K562 (cell line): ENCODE results near the gene TTLL11. TPM values are rescaled to one million over a fixed set of nuclear protein-coding genes. Genes with fewer than 3 reads are reported as not detected.

ENCODE experiments used
- ATAC-seq: fragments of 200-7000 bp; cut with Tn5 transposase; 3 replicates; pipeline ENCODE4 v1.9.1; 2020; ENCODE audit warnings: moderate library complexity
- BruUV-seq: library from RNA; stranded (reverse); fragments of 400-500 nt; replicated peaks from 2 replicates; lab custom pipeline; 2021; lab: Mats Ljungman, UMichigan
- CTCF ChIA-PET: fragments of 300-600 bp; formaldehyde crosslinking; extraction: SDS; loops from one replicate; lab custom pipeline; 2021; ENCODE audit warnings: low intra/inter-chr PET ratio; lab: Yijun Ruan, JAX
- POLR2A ChIA-PET: fragments of 300-600, 350-650 bp; sonication (Branson Sonifier 250); formaldehyde crosslinking; extraction: SDS; loops from one replicate; lab custom pipeline; 2021; ENCODE audit warnings: antibody characterized with exemption, inconsistent platforms; lab: Yijun Ruan, JAX
- DNase-seq, 4 experiments: peaks; one replicate each; pipeline versions ENCODE4 v3.0.0 to v3.0.0-alpha.2; 2011 to 2018; ENCODE audit warnings: low spot score in 3 of 4, mixed read lengths in 3 of 4; ENCODE audit errors: extremely low read depth in 1 of 4
- FAIRE-seq: peaks from 2 replicates; lab custom pipeline; 2011; peaks lifted over from hg19 to GRCh38; lab: Jason Lieb, UNC
- H2AFZ ChIP-seq: 2 replicates; pipeline ENCODE4 v1.6.0; 2011; ENCODE audit warnings: low read depth, low read length, control low read depth, inconsistent platforms
- H3K27ac ChIP-seq: fragments of 200-600 bp; 3 replicates; pipeline ENCODE4 v1.8.0; 2011; ENCODE audit warnings: low read depth, mild to moderate bottlenecking, control low read depth, inconsistent platforms, low read length, moderate library complexity, mixed read lengths; ENCODE audit errors: extremely low read depth
- H3K27me3 ChIP-seq, 2 experiments: fragments of 300-600 bp in 1 of 2; 2 replicates in 1 of 2; 3 replicates in 1 of 2; pipeline versions ENCODE4 v1.6.0 to v1.8.0; 2011; ENCODE audit warnings: inconsistent platforms in 2 of 2, low read length in 2 of 2, mild to moderate bottlenecking in 1 of 2, mixed read lengths in 1 of 2, moderate library complexity in 1 of 2; ENCODE audit not compliant: control insufficient read depth in 2 of 2, insufficient read depth in 2 of 2
- H3K36me3 ChIP-seq: fragments of 300-600 bp; 3 replicates; pipeline ENCODE4 v1.8.0; 2011; ENCODE audit warnings: mild to moderate bottlenecking, low read length, inconsistent platforms; ENCODE audit not compliant: control insufficient read depth, insufficient read depth
- H3K4me1 ChIP-seq, 2 experiments: fragments of 200-600 bp in 1 of 2; replicated peaks in 1 of 2; 2 replicates in 1 of 2; 3 replicates in 1 of 2; pipeline versions ENCODE4 v1.5.1 to v1.8.0; 2011; ENCODE audit warnings: inconsistent platforms in 2 of 2, low read length in 2 of 2, mild to moderate bottlenecking in 1 of 2, mixed read lengths in 1 of 2, moderate library complexity in 1 of 2; ENCODE audit not compliant: control insufficient read depth in 2 of 2, insufficient read depth in 2 of 2
- H3K4me2 ChIP-seq: 2 replicates; pipeline ENCODE4 v1.6.1; 2011; ENCODE audit warnings: low read length, control low read depth, inconsistent platforms, mixed read lengths; ENCODE audit not compliant: insufficient read depth
- H3K4me3 ChIP-seq: fragments of 200-600 bp; sonication (generic), shearing (Covaris generic); 2 replicates; pipeline ENCODE4 v1.5.1; 2016; ENCODE audit warnings: control low read depth, inconsistent platforms
- H3K79me2 ChIP-seq: fragments of 200-600 bp; 3 replicates; pipeline ENCODE4 v1.8.0; 2011; ENCODE audit warnings: low read length, inconsistent platforms; ENCODE audit not compliant: control insufficient read depth, insufficient read depth
- H3K9ac ChIP-seq, 2 experiments: 2 replicates each; pipeline versions ENCODE4 v1.6.0 to v1.6.1; 2011; ENCODE audit warnings: low read depth in 2 of 2, low read length in 2 of 2, control low read depth in 1 of 2, inconsistent platforms in 1 of 2, mild to moderate bottlenecking in 1 of 2, mixed read lengths in 1 of 2; ENCODE audit not compliant: insufficient read depth in 1 of 2
- H3K9me1 ChIP-seq: one replicate; pipeline ENCODE4 v1.6.0; 2011; ENCODE audit warnings: inconsistent platforms, mild to moderate bottlenecking, low read length, moderate library complexity; ENCODE audit not compliant: control insufficient read depth, insufficient read depth
- H3K9me3 ChIP-seq: replicated peaks from 2 replicates; pipeline ENCODE4 v1.5.1; 2011; ENCODE audit warnings: low read depth, low read length, inconsistent platforms; ENCODE audit not compliant: control insufficient read depth, insufficient read depth
- H4K20me1 ChIP-seq: replicated peaks from 2 replicates; pipeline ENCODE4 v1.6.1; 2011; ENCODE audit warnings: low read length, inconsistent platforms, mixed read lengths; ENCODE audit not compliant: control insufficient read depth, insufficient read depth
- E2F5 ChIP-seq: sonication (generic); formaldehyde crosslinking; IDR thresholded peaks from 2 replicates; pipeline ENCODE4 v1.8.0; 2022; ENCODE audit warnings: mild to moderate bottlenecking, missing genetic modification reagents
- MCM2 ChIP-seq: fragments of 450-650 bp; IDR thresholded peaks from 2 replicates; pipeline ENCODE4 v1.6.1; 2017; ENCODE audit warnings: low read depth, mild to moderate bottlenecking
- NELFE ChIP-seq: IDR thresholded peaks from 2 replicates; pipeline ENCODE4 v1.6.1; 2011; ENCODE audit warnings: mild to moderate bottlenecking; ENCODE audit not compliant: insufficient read depth, insufficient read length
- SRSF3 ChIP-seq: fragments of 200-400 bp; formaldehyde crosslinking; IDR thresholded peaks from 2 replicates; pipeline ENCODE4 v1.6.1; 2016; ENCODE audit warnings: mild to moderate bottlenecking, low read length, moderate library complexity; ENCODE audit not compliant: insufficient read depth
- ZNF431 ChIP-seq: sonication (generic); formaldehyde crosslinking; IDR thresholded peaks from 2 replicates; pipeline ENCODE4 v1.8.0; 2022; ENCODE audit warnings: mild to moderate bottlenecking, missing genetic modification reagents
- WGBS: fragments of 100-300 bp; shearing (Covaris generic); methylation state at CpG from one replicate; pipeline ENCODE4 v1.1.6; 2016; ENCODE audit warnings: low coverage, mixed read lengths; ENCODE audit not compliant: insufficient coverage; ENCODE audit errors: missing lambda C conversion rate; 5-methylcytosine and 5-hydroxymethylcytosine counted together
- in situ Hi-C: fragments of 300-500 bp; cut with MboI; formaldehyde crosslinking; loops from 4 replicates; pipeline ENCODE4 v1.15.0; 2018; ENCODE audit warnings: inconsistent platforms, mixed read lengths
- intact Hi-C: fragments of 100-400 bp; cut with micrococcal nuclease; formaldehyde crosslinking; loops from 2 replicates; pipeline ENCODE4 v1.14.2; 2022
- polyA plus RNA-seq, 8 experiments: library from polyadenylated mRNA; depleted of rRNA in 4 of 8; stranded (reverse) in 5 of 8; unstranded in 3 of 8; fragments of >200 nt; fragmentation: Nextera tagmentation in 2 of 8; fragmentation: Illumina TruSeq in 1 of 8; extraction: Ambion mirVana in 2 of 8; extraction: Trizol in 1 of 8; gene quantifications; 2 replicates each; pipeline versions ENCODE4 v1.2.1 to v1.2.3, GENCODE V29; 2011 to 2014; ENCODE audit warnings: inconsistent platforms in 1 of 8, missing spikeins in 1 of 8
- total RNA-seq, 7 experiments: library from RNA; depleted of rRNA in 6 of 7; stranded (reverse); fragments of >200 nt in 6 of 7; fragmentation: Illumina TruSeq in 2 of 7; extraction: Trizol in 2 of 7; gene quantifications; 2 replicates each; pipeline versions ENCODE4 v1.2.1 to v1.2.3, GENCODE V29; 2011 to 2021; ENCODE audit warnings: low replicate concordance in 1 of 7

The TTLL11 gene
- total and polyA plus RNA-seq, 9 of the 15 experiments (the other 6 are each of a cell fraction or from before 2014, with no cell fraction given): 0.83 to 4.4 (median 2.7) TPM

DNA sequence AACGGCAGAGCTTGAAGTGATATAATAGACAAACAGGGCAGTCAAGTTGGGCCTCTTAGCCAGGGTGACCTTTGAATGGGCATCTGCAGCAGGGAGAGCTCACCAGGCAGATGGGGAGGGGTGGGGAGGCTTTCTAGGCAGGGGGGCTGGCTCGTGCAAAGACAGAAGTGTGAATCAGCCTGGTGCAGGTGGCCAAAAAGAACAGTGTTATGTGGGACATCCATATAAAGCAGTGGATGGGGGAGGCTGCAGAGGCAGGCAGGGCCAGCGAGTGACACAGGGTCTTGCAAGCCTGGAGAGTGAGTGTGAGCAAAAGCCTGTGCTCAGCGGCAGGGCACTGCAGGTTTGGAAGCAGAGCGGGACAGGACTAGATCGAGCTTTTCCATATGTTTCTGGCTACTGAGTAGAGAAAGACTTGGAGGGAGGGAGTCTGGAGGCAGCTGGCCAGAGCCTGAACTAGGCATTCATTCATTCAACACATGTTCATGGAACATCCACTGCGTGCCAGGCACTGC lies 14.2 kb upstream of the TTLL11 start:
- no peak for ATAC-seq
- intact Hi-C loops: no loop called here
- no peaks in the 10 kb centered on the region; the same call in 1 of the 2 replicates for H4K20me1 ChIP-seq
- H3K4me2 ChIP-seq: no peak overlapping the region
- no peaks in the 10 kb centered on the region for H3K4me1 ChIP-seq
- no peaks in the 10 kb centered on the region for H3K79me2 ChIP-seq
- POLR2A ChIA-PET: no interaction called here
- H3K9me1 ChIP-seq: no peaks in the 10 kb centered on the region
- peaks cover 0 to 10% of the 10 kb centered on the region in 2 experiments; a peak in 1 of 5 replicates for H3K27me3 ChIP-seq
- no peak for FAIRE-seq
- in situ Hi-C loops: no loop called here
- H2AFZ ChIP-seq: no peak overlapping the region
- no peak for TF ChIP-seq E2F5 (CRISPR knock-in tag)
- no peak for TF ChIP-seq MCM2
- no peak for TF ChIP-seq NELFE
- no peak for TF ChIP-seq SRSF3
- TF ChIP-seq ZNF431 (CRISPR knock-in tag): no peak
- TF ChIP-seq, all 486 proteins: peak for 0
- Histone ChIP-seq H3K36me3 (no peaks in the 10 kb centered on the region), H3K27ac (no peak overlapping the region), H3K9ac (no peak overlapping the region), H3K9me3 (no peaks in the 10 kb centered on the region; the same call in 1 of the 2 replicates), H3K4me3 (no peak overlapping the region)
- CTCF ChIA-PET: no interaction called here
- 11% methylated on average over 6 of the region's 7 CpGs for WGBS
- no TSS peak for BruUV-seq
- no peak for DNase-seq
